Osteoblast (primary cell): ENCODE data around the gene SLFN5. TPM values are rescaled to one million over a fixed set of nuclear protein-coding genes. Genes with fewer than 3 reads are reported as not detected.

Experiments
- DNase-seq: peaks from one replicate; pipeline ENCODE4 v3.0.0; 2011; ENCODE audit warnings: low spot score, mixed read lengths; ENCODE audit not compliant: insufficient read length; ENCODE audit errors: missing footprints
- H2AFZ ChIP-seq: 2 replicates; pipeline ENCODE4 v1.6.0; 2011; ENCODE audit warnings: mild to moderate bottlenecking, low read length
- H3K27ac ChIP-seq: 2 replicates; pipeline ENCODE4 v1.5.1; 2011; ENCODE audit warnings: mild to moderate bottlenecking, low read depth, low read length, moderate library complexity
- H3K27me3 ChIP-seq: 2 replicates; pipeline ENCODE4 v1.6.0; 2012; ENCODE audit warnings: mild to moderate bottlenecking, control low read depth, inconsistent platforms, low read length, moderate library complexity; ENCODE audit not compliant: insufficient read depth
- H3K36me3 ChIP-seq: 2 replicates; pipeline ENCODE4 v1.5.1; 2011; ENCODE audit warnings: mild to moderate bottlenecking, low read length, control low read depth, moderate library complexity; ENCODE audit not compliant: insufficient read depth
- H3K4me1 ChIP-seq: 2 replicates; pipeline ENCODE4 v1.5.1; 2011; ENCODE audit warnings: mild to moderate bottlenecking, low read length, control low read depth, moderate library complexity; ENCODE audit not compliant: insufficient read depth
- H3K4me2 ChIP-seq: 2 replicates; pipeline ENCODE4 v1.6.0; 2011; ENCODE audit warnings: mild to moderate bottlenecking, low read length; ENCODE audit not compliant: insufficient read depth
- H3K4me3 ChIP-seq: fragments of 200-600 bp; sonication (generic); 3 replicates; pipeline ENCODE4 v1.5.1; 2012; ENCODE audit warnings: mild to moderate bottlenecking, low read length, inconsistent platforms; ENCODE audit not compliant: insufficient read depth
- H3K79me2 ChIP-seq: 2 replicates; pipeline ENCODE4 v1.6.0; 2012; ENCODE audit warnings: mild to moderate bottlenecking, low read length, control low read depth, inconsistent platforms; ENCODE audit not compliant: insufficient read depth
- H3K9me3 ChIP-seq: 2 replicates; pipeline ENCODE4 v1.5.1; 2011; ENCODE audit warnings: low read depth, low read length, control low read depth
- H4K20me1 ChIP-seq: 2 replicates; pipeline ENCODE4 v1.6.0; 2012; ENCODE audit warnings: mild to moderate bottlenecking, low read length, control low read depth; ENCODE audit not compliant: insufficient read depth
- CTCF ChIP-seq: IDR thresholded peaks from 2 replicates; pipeline ENCODE4 v1.5.1; 2011; ENCODE audit warnings: mild to moderate bottlenecking, low read depth, low read length, moderate library complexity; ENCODE audit errors: extremely low read depth
- total RNA-seq: library from RNA; depleted of rRNA; stranded (reverse); fragments of >200 nt; gene quantifications from 2 replicates; pipeline ENCODE4 v1.2.3, GENCODE V29; 2012

SLFN5 gene
- total RNA-seq, 1 donor, result 211 TPM

GRCh38 chr17:35212668-35213067 lies 30.2 kb upstream of the SLFN5 start:
- H3K4me2 ChIP-seq, result no peak overlapping the region
- H3K27me3 ChIP-seq, result no peaks in the 10 kb centered on the region
- H3K27ac ChIP-seq, result no peak overlapping the region
- H2AFZ ChIP-seq, result no peak overlapping the region
- no peak for DNase-seq
- no peak for TF ChIP-seq CTCF
- no peak overlapping the region for H3K4me3 ChIP-seq
- H4K20me1 ChIP-seq, result no peaks in the 10 kb centered on the region
- no peaks in the 10 kb centered on the region for H3K4me1 ChIP-seq
- no peaks in the 10 kb centered on the region for H3K36me3 ChIP-seq
- no peaks in the 10 kb centered on the region for H3K79me2 ChIP-seq
- no peaks in the 10 kb centered on the region for H3K9me3 ChIP-seq

GRCh38 chr17:35213412-35213940 lies 29.4 kb upstream of the SLFN5 start:
- Histone ChIP-seq H3K27ac (no peak overlapping the region), H3K36me3 (no peaks in the 10 kb centered on the region), H3K4me3 (no peak overlapping the region), H2AFZ (no peak overlapping the region), H3K4me2 (no peak overlapping the region), H3K9me3 (no peaks in the 10 kb centered on the region), H3K4me1 (no peaks in the 10 kb centered on the region), H3K79me2 (no peaks in the 10 kb centered on the region), H4K20me1 (no peaks in the 10 kb centered on the region), H3K27me3 (no peaks in the 10 kb centered on the region)
- no peak for DNase-seq
- no peak for TF ChIP-seq CTCF

GRCh38 chr17:35214192-35214591 lies 28.7 kb upstream of the SLFN5 start:
- H3K4me2 ChIP-seq, result no peak overlapping the region
- no peak overlapping the region for H3K27ac ChIP-seq
- no peaks in the 10 kb centered on the region for H3K27me3 ChIP-seq
- no peaks in the 10 kb centered on the region for H3K4me1 ChIP-seq
- no peaks in the 10 kb centered on the region for H3K9me3 ChIP-seq
- H3K79me2 ChIP-seq, result no peaks in the 10 kb centered on the region
- TF ChIP-seq CTCF, result no peak
- DNase-seq, result no peak
- H2AFZ ChIP-seq, result no peak overlapping the region
- no peaks in the 10 kb centered on the region for H3K36me3 ChIP-seq
- H3K4me3 ChIP-seq, result no peak overlapping the region
- H4K20me1 ChIP-seq, result no peaks in the 10 kb centered on the region

- H3K27ac ChIP-seq, result no peak overlapping the region
- H3K4me2 ChIP-seq, result no peak overlapping the region
- H3K9me3 ChIP-seq, result no peaks in the 10 kb centered on the region
- H3K36me3 ChIP-seq, result no peaks in the 10 kb centered on the region
- H3K79me2 ChIP-seq, result no peaks in the 10 kb centered on the region
- no peak for TF ChIP-seq CTCF
- no peaks in the 10 kb centered on the region for H4K20me1 ChIP-seq
- no peak overlapping the region for H3K4me3 ChIP-seq
- no peaks in the 10 kb centered on the region for H3K4me1 ChIP-seq
- DNase-seq, result no peak
- H2AFZ ChIP-seq, result no peak overlapping the region
- no peaks in the 10 kb centered on the region for H3K27me3 ChIP-seq
Measured at GRCh38 chr17:35214631-35215273, 28.1 kb upstream of the SLFN5 start.
